ENCODE data around the gene CRHBP.
"Not testable (repeated sequence)": the region's sequence is repeated elsewhere in the genome, so short reads cannot be mapped to it uniquely, and the experiment has no call there.

CRHBP gene

GRCh38 chr5:76952795-76953536 is at the start of gene CRHBP:
CRHBP (plus strand) TSS chr5:76953045; CDS start chr5:76953135, 90 bp downstream.
- DNase-seq: no peak

GRCh38 chr5:76908166-76908565 is 44.7 kb upstream of the CRHBP start:
- DNase-seq: no peak

GRCh38 chr5:76910344-76910933 is 42.4 kb upstream of the CRHBP start:
- DNase-seq: not testable (repeated sequence)

GRCh38 chr5:76914671-76915070 is 38.2 kb upstream of the CRHBP start:
- DNase-seq: not testable (repeated sequence)

- no peak for DNase-seq
These were observed 34.3 kb upstream of the CRHBP start for GRCh38 chr5:76918539-76918938.

- no peak for DNase-seq
These were observed 32.4 kb upstream of the CRHBP start for GRCh38 chr5:76920491-76920890.

GRCh38 chr5:76926329-76927105 is 26.3 kb upstream of the CRHBP start:
- no peak for DNase-seq

GRCh38 chr5:76927961-76928360 is 24.9 kb upstream of the CRHBP start:
- no peak for DNase-seq

- DNase-seq: no peak
These were observed 22.8 kb upstream of the CRHBP start for GRCh38 chr5:76930083-76930482.

GRCh38 chr5:76938177-76938576 is 14.7 kb upstream of the CRHBP start:
- DNase-seq: no peak

GRCh38 chr5:76941000-76941399 is 11.8 kb upstream of the CRHBP start:
- no peak for DNase-seq

GRCh38 chr5:76941442-76941841 is 11.4 kb upstream of the CRHBP start:
- no peak for DNase-seq

GRCh38 chr5:76942581-76942980 is 10.3 kb upstream of the CRHBP start:
- DNase-seq: peak; percentile 18

- DNase-seq: no peak
These were observed 9.8 kb upstream of the CRHBP start for GRCh38 chr5:76943006-76943405.

- no peak for DNase-seq
These were observed 8.2 kb upstream of the CRHBP start for GRCh38 chr5:76944638-76945037.

GRCh38 chr5:76945238-76945637 is 7.6 kb upstream of the CRHBP start:
- not testable (repeated sequence) for DNase-seq

- no peak for DNase-seq
These were observed 6.8 kb upstream of the CRHBP start for GRCh38 chr5:76946090-76946489.

- DNase-seq: no peak
These were observed 5.8 kb upstream of the CRHBP start for GRCh38 chr5:76947082-76947503.

GRCh38 chr5:76953551-76954382 is 922 bp downstream of the CRHBP start:
- DNase-seq: no peak

GRCh38 chr5:76954383-76954763 is 1.5 kb downstream of the CRHBP start:
- DNase-seq: no peak

- DNase-seq: no peak
These were observed 3.2 kb downstream of the CRHBP start for GRCh38 chr5:76956033-76956432.

- peak; percentile 82 for DNase-seq
These were observed 6.3 kb downstream of the CRHBP start for GRCh38 chr5:76958991-76959767.

Measured in NCI-H226 (cell line).